GM18508 (cell line): Measurements from ENCODE around the gene PTGES2.

Source experiments
- ATAC-seq: cut with Tn5 transposase; IDR thresholded peaks from one replicate; pipeline ENCODE4 v1.9.1; 2021; ENCODE audit warnings: moderate number of reproducible peaks; ENCODE audit not compliant: insufficient read depth, unreplicated experiment

PTGES2 gene

GRCh38 chr9:128106181-128106939 lies 21.2 kb downstream of the PTGES2 start:
- no peak for ATAC-seq

GRCh38 chr9:128105538-128106175 lies 21.9 kb downstream of the PTGES2 start:
- ATAC-seq: no peak

DNA sequence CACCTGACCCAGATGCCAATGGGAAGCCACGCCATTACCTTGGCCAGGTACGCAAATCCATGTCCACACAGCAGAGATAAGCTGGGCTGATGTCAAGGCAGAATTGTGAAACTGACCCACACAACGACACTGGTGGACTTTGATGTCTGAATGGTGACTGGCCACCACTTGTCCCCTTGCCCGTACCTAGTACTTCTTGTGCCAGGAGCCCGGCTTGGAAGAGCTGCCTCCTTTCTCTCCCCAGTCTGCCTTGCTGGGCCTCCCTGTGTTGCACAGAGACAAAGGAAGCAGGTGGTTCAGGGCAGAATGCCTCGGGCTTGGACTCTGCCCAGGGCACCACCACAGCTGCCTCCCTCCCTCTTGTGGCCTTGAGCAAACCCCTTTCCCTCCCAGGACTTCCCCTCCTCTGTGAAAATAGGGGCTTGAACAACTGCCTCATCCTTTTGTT lies 23.3 kb downstream of the PTGES2 start:
- ATAC-seq: no peak

DNA sequence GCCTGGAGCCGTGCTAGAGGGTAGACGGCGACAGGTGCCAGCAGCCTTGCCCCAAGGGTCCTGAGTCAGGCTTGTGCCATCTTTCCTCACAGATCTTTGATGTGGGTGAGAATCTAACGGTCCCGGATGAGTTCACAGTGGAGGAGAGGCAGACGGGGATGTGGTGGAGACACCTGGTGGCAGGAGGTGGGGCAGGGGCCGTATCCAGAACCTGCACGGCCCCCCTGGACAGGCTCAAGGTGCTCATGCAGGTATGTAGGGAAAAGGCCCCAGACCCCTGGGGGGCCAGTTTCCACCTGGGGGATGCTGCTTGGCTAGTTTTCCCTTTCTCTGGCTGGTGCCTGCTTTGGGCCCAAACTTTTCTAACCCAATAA lies 24.0 kb downstream of the PTGES2 start:
- no peak for ATAC-seq

GRCh38 chr9:128102861-128103588 lies 24.5 kb downstream of the PTGES2 start:
- ATAC-seq: no peak

DNA sequence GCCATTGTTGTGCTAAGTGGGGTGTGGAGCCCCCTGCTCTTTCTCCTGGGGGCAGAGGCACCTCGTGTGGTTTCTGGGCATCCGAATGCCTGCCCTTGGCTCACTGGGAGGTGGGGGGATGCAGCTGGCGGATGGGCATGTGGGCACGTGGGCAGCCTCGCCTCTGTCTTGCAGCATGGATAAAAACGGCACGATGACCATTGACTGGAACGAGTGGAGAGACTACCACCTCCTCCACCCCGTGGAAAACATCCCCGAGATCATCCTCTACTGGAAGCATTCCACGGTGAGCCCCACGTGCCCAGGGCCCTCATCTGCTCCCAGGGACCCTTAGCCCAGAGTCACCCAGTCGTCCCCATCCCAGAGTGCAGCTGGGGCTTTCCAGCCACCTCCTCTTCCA lies 25.3 kb downstream of the PTGES2 start:
- no peak for ATAC-seq

- no peak for ATAC-seq
Measured at GRCh38 chr9:128101690-128102089, 25.8 kb downstream of the PTGES2 start.

GRCh38 chr9:128101231-128101661 lies 26.3 kb downstream of the PTGES2 start:
- ATAC-seq: no peak

DNA sequence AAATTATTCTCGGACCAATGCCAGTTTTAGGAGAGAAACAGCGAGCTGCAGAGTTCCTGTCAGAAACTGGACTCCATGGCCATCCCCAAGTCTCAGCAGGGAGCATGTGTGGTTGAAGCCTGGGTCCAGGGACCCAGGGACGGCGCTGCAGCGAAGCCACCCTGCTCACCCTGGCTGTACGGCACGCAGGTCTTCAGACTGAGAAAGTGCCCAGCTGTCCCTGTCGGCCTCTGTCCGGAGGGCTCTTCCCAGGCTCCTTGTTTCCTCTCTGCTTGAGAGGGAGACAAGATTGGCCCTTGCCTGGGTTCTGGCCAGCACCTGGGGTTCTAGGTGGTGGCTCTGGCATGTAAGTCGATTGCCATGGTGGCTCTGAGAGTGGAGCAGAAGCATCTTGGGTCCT lies 26.9 kb downstream of the PTGES2 start:
- ATAC-seq: no peak

DNA sequence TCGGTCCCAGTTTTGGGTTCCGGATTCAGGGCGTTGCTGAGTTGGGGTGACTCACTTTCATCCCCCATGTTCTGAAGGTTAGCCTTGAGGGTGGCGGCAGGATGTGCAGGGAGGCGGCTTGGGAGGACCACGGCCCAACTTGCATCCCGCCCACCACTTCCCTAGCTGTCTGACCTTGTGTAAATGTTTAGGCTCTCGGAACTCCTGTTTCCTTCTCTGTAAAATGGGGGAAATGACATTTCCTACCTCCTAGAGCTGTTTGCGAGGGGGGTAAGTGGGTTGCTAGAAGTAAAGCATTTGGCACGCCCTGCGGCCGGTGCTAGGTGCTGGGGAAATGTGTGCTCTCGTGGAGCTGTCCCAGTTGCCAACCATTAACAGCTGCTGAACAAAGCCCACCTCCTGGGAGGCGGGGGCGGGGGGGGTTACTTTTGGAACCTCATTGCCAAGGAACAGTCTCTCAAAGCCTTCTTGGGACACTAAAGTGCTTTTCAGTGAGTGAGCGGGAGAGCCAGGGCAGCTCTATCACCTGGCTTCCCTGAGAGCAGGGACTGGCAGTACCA lies 27.5 kb downstream of the PTGES2 start:
- ATAC-seq: no peak

DNA sequence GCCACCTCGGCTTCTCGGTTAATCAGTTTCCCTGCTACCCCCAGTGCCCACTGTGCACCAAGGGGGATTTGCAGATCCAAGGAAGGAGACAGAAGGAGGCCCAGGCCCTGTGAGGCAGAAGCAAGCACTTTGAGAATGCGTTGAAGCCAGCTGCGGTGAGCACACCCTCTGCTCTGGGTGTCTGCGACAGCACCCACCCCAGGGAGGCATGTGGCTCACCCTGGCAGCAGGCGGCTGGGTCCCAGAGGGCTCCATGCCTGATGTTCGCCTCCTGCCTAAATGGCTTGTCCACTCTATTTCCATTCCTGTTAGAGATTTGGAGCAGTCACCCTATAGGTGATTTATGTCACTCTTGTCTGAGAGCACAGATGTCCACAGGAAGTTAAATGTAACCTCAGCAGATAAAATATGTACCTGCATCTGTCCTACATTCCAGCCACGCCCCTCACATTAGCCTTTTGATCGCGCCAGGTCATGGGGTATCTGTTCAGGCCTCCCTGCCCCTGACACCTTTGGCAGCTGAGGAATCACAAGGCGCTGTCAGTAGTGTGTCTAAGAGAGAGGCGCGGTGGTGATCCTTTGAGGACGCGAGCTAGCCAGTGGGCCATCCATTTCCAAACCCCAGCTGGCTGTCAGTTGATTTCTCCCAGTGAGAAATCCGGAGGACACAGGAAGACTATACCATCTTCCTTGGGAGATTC lies 28.1 kb downstream of the PTGES2 start:
- no peak for ATAC-seq

- no peak for ATAC-seq
Measured at GRCh38 chr9:128098297-128099230, 29.0 kb downstream of the PTGES2 start.

DNA sequence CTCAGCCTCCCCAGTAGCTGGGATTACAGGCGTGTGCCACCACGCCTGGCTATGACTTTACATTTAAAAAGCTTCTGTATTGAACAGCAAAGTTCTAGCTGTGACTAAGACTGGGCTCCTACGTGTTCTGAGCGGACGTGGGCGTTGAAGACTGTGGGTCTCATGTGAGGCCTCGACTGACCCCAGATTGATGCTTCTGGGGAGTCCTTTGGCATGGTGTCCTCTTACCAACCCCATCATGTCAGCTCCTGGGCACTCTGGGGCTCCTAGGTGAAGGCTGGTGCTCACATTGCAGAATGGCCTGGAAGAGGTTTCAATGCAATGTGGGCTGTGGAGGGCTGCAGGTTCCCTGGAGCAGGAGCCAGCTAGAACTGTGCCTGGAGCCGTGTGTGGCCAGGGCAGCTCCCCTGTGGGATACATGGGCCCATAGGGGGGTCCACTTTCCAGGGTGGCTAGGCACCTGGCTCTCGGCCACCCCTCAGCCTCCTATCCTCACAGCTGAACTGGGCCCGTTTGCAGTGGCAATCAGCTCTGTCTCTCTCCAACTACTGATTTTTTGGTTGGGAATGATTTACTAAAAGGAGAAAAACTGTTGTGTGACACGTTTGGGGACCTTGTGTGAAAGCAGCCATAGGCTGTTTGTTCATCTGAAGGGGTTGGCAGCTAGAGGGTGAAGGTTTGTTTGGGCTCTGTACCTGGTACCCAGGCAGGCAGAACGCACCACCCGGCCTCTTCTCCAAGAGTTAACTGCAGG lies 29.8 kb downstream of the PTGES2 start:
- no peak for ATAC-seq

DNA sequence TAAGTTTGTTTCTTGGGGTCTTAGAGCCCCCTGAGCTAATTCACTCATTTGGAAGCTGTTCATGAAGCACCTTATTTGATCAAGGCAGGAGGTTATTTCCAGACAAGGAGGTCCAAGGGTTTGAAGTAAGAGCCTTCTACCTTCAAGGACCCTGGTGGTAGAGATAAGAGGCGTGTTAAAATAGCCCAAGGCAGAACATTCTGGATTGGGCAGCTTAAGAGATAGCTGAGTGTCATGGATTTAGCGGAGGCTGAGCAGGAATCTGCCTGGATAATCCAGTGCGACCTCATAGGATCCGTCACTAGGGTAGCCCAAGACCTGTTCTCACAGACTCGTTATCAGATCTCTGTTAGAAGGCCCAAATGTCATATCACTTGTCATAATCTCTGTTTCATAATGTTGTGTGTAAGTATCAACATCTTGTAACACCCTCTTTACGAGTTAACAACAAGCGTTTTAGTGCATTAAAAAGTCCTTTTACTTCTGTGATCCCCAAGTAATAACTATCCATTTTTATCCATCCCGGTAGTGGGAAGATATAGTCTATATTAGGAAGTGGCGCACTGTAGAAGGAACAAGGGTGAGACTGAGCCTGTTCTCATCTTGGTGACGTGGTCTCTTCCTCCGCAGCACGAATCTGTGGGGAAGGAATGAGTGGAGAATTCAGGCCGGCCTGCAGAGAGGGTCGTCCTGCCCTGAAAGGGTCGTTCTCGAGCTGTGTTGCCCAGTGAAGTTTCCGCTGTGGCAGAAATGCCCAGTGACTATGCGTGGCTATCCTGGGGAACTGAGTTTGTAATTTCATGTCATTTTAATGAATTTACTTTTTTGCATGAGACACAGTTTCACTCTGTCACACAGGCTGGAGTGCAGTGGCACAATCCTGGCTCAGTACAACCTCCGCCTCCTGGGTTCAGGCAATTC lies 30.7 kb downstream of the PTGES2 start:
- no peak for ATAC-seq

DNA sequence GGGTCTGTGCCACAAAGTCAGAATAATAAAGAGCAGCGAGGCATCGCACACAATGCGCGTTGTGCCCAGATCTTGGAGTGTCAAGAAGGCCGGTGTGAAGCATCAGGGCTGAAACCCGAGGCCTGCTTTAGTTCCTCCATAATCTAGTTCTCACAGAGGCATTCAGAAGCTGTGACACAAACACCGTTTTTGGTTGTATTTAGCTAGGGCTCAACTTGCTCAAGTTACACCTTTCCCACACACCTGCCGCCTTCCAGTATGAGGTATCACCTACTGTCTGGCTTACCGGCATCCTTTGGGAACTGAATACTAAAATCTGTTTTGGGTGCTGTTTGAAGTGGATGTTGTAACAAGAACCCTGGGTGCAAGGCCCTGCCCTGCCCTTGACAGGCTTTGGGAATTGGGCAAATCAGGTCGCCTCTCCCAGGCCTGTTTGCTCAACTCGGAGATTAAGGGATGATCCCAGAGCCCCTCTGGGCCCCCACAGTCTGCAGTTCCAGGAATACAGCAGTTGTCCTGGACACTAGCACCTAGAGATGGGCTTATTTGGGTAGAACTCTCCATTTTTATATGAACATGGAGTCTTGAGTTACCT lies 32.5 kb downstream of the PTGES2 start:
- ATAC-seq: no peak

DNA sequence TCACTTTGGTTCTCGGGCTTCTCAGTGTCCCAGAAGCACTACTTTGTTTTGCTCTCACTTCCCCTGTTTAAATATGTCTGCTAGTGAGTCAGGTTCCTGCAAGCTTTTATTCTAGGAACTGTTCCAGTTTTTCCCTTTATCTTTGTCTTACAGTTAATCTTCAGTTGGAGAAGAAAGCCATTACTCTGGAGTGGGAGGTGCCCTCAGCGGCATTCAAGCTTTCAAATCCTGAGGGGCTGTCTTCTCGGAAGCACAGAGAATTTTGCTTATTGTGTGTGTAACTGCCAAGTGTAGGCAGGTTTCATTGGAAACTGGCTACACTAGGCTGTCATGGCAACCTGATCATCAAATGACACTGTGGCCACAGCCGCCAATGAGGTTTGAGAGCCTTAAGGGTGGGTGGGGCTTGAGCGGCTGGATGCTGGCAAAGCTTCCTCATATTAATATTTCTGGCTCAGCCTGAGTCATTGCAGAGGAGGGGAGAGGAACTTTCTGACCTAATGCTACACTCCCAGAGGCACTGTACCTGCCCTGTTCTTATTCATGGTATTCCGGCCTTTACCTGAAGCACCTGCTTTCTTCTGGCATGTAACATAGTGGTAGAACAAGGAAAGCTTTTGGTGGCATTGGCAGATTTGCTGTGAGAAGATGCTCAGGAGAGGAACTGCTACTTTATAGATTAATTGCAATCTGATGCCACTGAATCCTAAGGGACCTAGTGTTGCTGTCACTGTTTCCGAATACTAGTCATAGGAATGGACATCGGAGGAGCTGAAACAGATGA lies 33.2 kb downstream of the PTGES2 start:
- no peak for ATAC-seq
